ENCODE data around the gene CTU1.

The CTU1 gene

DNA sequence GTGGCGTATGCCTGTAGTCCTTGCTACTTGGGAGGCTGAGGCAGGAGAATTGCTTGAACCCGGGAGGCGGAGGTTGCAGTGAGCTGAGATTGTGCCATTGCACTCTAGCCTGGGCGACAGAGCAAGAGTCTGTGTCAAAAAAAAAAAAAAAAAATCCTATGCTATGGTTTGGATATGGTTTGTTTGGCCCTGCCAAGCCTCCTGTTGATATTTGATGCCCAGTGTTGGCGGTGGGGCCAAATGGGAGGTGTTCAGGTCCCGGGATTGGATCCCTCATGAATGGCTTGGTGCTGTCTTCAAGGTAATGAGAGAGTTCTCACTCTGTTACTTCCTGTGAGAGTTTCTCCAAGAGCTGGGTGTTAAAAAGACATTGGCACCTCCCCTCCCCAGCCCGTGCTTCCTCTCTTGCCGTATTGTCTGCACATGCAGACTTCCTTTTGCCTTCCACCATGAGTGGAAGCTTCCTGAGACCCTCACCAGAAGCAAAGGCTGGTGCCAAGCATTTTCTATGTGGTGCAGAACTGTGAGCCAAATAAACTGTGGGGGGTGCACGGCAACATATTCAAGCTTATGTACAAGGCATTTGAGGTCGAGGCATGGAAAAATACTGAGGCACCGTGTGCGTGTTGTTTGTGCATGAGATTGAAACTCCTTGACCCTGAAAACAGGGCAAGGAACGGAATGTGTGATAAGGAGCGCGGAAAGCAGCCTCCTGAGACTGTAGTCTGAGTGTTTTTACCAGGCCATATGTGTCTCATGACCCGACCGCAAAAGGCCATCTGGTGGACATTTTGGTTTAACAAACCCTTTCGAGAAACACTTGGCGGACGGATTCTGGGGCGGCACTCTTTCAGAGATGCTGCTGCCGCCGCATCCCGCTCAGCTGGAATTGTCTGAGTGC is 23.8 kb upstream of the CTU1 start:
- TF ChIP-seq, protein P1, sequence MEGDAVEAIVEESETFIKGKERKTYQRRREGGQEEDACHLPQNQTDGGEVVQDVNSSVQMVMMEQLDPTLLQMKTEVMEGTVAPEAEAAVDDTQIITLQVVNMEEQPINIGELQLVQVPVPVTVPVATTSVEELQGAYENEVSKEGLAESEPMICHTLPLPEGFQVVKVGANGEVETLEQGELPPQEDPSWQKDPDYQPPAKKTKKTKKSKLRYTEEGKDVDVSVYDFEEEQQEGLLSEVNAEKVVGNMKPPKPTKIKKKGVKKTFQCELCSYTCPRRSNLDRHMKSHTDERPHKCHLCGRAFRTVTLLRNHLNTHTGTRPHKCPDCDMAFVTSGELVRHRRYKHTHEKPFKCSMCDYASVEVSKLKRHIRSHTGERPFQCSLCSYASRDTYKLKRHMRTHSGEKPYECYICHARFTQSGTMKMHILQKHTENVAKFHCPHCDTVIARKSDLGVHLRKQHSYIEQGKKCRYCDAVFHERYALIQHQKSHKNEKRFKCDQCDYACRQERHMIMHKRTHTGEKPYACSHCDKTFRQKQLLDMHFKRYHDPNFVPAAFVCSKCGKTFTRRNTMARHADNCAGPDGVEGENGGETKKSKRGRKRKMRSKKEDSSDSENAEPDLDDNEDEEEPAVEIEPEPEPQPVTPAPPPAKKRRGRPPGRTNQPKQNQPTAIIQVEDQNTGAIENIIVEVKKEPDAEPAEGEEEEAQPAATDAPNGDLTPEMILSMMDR (IDR thresholded peaks at IDR 0.05; ENCODE audit: extremely low read depth, missing control alignments), result no peak
- DNase-seq (ENCODE audit: low spot score), result peak; percentile 33

DNA sequence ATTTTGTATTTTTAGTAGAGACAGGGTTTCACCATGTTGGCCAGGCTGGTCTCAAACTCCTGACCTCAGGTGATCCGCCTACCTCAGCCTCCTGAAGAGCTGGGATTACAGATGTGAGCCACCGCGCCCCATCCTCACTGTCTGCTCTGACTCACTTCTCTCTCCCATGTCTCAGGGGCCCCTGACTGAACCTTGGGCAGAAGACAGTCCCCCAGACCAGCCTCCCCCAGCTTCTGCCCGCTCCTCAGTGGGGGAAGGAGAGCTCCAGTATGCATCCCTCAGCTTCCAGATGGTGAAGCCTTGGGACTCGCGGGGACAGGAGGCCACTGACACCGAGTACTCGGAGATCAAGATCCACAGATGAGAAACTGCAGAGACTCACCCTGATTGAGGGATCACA is 21.5 kb upstream of the CTU1 start:
- TF ChIP-seq, protein P1 (IDR thresholded peaks at IDR 0.05; ENCODE audit: extremely low read depth, missing control alignments), result no peak
- no peak for DNase-seq (ENCODE audit: low spot score)

GRCh38 chr19:51128227-51128626 is 20.0 kb upstream of the CTU1 start:
- TF ChIP-seq, protein P1 (IDR thresholded peaks at IDR 0.05; ENCODE audit: extremely low read depth, missing control alignments), result no peak
- DNase-seq (ENCODE audit: low spot score), result no peak

GRCh38 chr19:51127755-51128154 is 19.5 kb upstream of the CTU1 start:
- TF ChIP-seq, protein P1 (IDR thresholded peaks at IDR 0.05; ENCODE audit: extremely low read depth, missing control alignments), result no peak
- DNase-seq (ENCODE audit: low spot score), result no peak

- TF ChIP-seq, protein P1 (IDR thresholded peaks at IDR 0.05; ENCODE audit: extremely low read depth, missing control alignments), result no peak
- DNase-seq (ENCODE audit: low spot score), result no peak
Measured at GRCh38 chr19:51127032-51127431, 18.8 kb upstream of the CTU1 start.

GRCh38 chr19:51125421-51126075 is 17.3 kb upstream of the CTU1 start:
- no peak for DNase-seq (ENCODE audit: low spot score)
- TF ChIP-seq, protein P1 (IDR thresholded peaks at IDR 0.05; ENCODE audit: extremely low read depth, missing control alignments), result no peak

DNA sequence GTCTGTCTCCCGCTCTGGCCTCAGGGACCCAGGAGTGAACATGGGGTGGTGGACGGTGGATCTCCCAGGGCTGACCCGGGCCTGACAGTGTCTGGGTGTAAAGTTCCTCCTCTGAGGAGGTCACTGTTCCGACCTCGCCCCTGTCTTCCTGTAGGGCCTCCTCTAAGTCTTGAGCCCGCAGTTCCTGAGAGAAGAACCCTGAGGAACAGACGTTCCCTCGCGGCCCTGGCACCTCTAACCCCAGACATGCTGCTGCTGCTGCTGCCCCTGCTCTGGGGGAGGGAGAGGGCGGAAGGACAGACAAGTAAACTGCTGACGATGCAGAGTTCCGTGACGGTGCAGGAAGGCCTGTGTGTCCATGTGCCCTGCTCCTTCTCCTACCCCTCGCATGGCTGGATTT is 16.5 kb upstream of the CTU1 start, which contains the start of gene SIGLEC9:
TSS of gene SIGLEC9 (plus strand) at position 178 of the 400 bp plus-strand sequence. CDS start at position 247, 69 bp downstream.
- TF ChIP-seq, protein P1 (IDR thresholded peaks at IDR 0.05; ENCODE audit: extremely low read depth, missing control alignments), result no peak
- DNase-seq (ENCODE audit: low spot score), result no peak
